HepG2 (cell line): ENCODE results near the gene DNAJA1. TPM values are rescaled to one million over a fixed set of nuclear protein-coding genes. Genes with fewer than 3 reads are reported as not detected.

Source experiments
- BRD4 ChIP-seq: sonication (generic); formaldehyde crosslinking; IDR thresholded peaks from 2 replicates; pipeline ENCODE4 v1.4.0; 2020; ENCODE audit warnings: missing genetic modification reagents
- CREM ChIP-seq, 2 experiments: sonication (generic) in 1 of 2; formaldehyde crosslinking in 1 of 2; IDR thresholded peaks; 2 replicates each; pipeline versions ENCODE4 v1.4.0 to v1.6.1; 2016 to 2020; ENCODE audit warnings: antibody characterized with exemption in 1 of 2, mild to moderate bottlenecking in 1 of 2, missing genetic modification reagents in 1 of 2
- FOXA1 ChIP-seq, 2 experiments: fragments of 450-650 bp in 1 of 2; sonication (generic) in 1 of 2; formaldehyde crosslinking in 1 of 2; IDR thresholded peaks; 2 replicates each; pipeline versions ENCODE4 v1.4.0 to v1.6.1; 2016 to 2020; ENCODE audit warnings: missing genetic modification reagents in 1 of 2
- GABPA ChIP-seq, 2 experiments: IDR thresholded peaks; 2 replicates each; pipeline ENCODE4 v1.6.1; 2011 to 2016; ENCODE audit warnings: low read depth in 2 of 2, low read length in 1 of 2, missing biosample characterization in 1 of 2, missing genetic modification characterization in 1 of 2
- GFI1 ChIP-seq: sonication (generic); formaldehyde crosslinking; IDR thresholded peaks from 2 replicates; pipeline ENCODE4 v1.5.0; 2020; ENCODE audit warnings: missing genetic modification reagents, mild to moderate bottlenecking, borderline replicate concordance
- HOXD1 ChIP-seq: sonication (generic); formaldehyde crosslinking; IDR thresholded peaks from 2 replicates; pipeline ENCODE4 v1.5.0; 2020; ENCODE audit warnings: missing genetic modification reagents
- ISL2 ChIP-seq: sonication (generic); formaldehyde crosslinking; IDR thresholded peaks from 2 replicates; pipeline ENCODE4 v1.5.0; 2020; ENCODE audit warnings: missing genetic modification reagents
- KLF16 ChIP-seq, 2 experiments: sonication (generic) in 1 of 2; formaldehyde crosslinking in 1 of 2; IDR thresholded peaks; 2 replicates each; pipeline versions ENCODE4 v1.6.1 to v1.8.0; 2016 to 2023; ENCODE audit warnings: missing genetic modification reagents in 2 of 2, missing compliant biosample characterization in 1 of 2
- KMT2A ChIP-seq: sonication (generic); formaldehyde crosslinking; IDR thresholded peaks from 2 replicates; pipeline ENCODE4 v1.4.0; 2020; ENCODE audit warnings: missing genetic modification reagents
- SYNCRIP ChIP-seq: fragments of 200-400 bp; formaldehyde crosslinking; IDR thresholded peaks from 2 replicates; pipeline ENCODE4 v1.6.1; 2018; ENCODE audit warnings: mild to moderate bottlenecking, low read depth, low read length; ENCODE audit not compliant: insufficient read depth
- YEATS2 ChIP-seq: sonication (generic); formaldehyde crosslinking; IDR thresholded peaks from 2 replicates; pipeline ENCODE4 v1.4.0; 2020; ENCODE audit warnings: missing genetic modification reagents, borderline replicate concordance
- ZKSCAN8 ChIP-seq: IDR thresholded peaks from 2 replicates; pipeline ENCODE4 v1.6.1; 2016; ENCODE audit warnings: borderline replicate concordance, missing genetic modification reagents, missing compliant biosample characterization
- ZNF253 ChIP-seq: sonication (generic); formaldehyde crosslinking; IDR thresholded peaks from 2 replicates; pipeline ENCODE4 v1.8.0; 2022; ENCODE audit warnings: mild to moderate bottlenecking, missing genetic modification reagents, borderline replicate concordance
- ZNF30 ChIP-seq: sonication (generic); formaldehyde crosslinking; IDR thresholded peaks from 2 replicates; pipeline ENCODE4 v1.5.0; 2020; ENCODE audit warnings: mild to moderate bottlenecking, missing genetic modification reagents
- ZNF615 ChIP-seq: sonication (generic); formaldehyde crosslinking; IDR thresholded peaks from 2 replicates; pipeline ENCODE4 v1.5.0; 2020; ENCODE audit warnings: mild to moderate bottlenecking, missing genetic modification reagents, borderline replicate concordance
- ZNF777 ChIP-seq: sonication (generic); formaldehyde crosslinking; IDR thresholded peaks from 2 replicates; pipeline ENCODE4 v1.4.0; 2020; ENCODE audit warnings: missing genetic modification reagents
- polyA plus RNA-seq, 8 experiments: library from polyadenylated mRNA; depleted of rRNA in 3 of 8; stranded (reverse) in 7 of 8; unstranded in 1 of 8; fragments of >200 nt; fragmentation: Illumina TruSeq in 4 of 8; extraction: Trizol in 4 of 8; gene quantifications; 2 replicates each; pipeline versions ENCODE4 v1.2.1 to v1.2.3, GENCODE V29; 2011 to 2016; ENCODE audit warnings: low read depth in 4 of 8, missing spikeins in 1 of 8, mixed read lengths in 1 of 8; ENCODE audit not compliant: insufficient read depth in 1 of 8
- total RNA-seq, 5 experiments: library from RNA; depleted of rRNA; stranded (reverse); fragments of >200 nt; fragmentation: Illumina TruSeq; extraction: Trizol; gene quantifications; 2 replicates each; pipeline ENCODE4 v1.2.3, GENCODE V29; 2016; ENCODE audit warnings: low read depth in 1 of 5
- TF ChIP-seq, protein P1 (sequence below): sonication (generic); formaldehyde crosslinking; IDR thresholded peaks from 2 replicates; pipeline ENCODE4 v1.8.1; 2023; ENCODE audit warnings: missing genetic modification reagents, mild to moderate bottlenecking, borderline replicate concordance
- TF ChIP-seq, protein P2 (sequence below): sonication (generic); formaldehyde crosslinking; IDR thresholded peaks from 2 replicates; pipeline ENCODE4 v1.4.0; 2020; ENCODE audit warnings: mild to moderate bottlenecking, missing genetic modification reagents
- TF ChIP-seq, protein P3 (sequence below): sonication (generic); formaldehyde crosslinking; IDR thresholded peaks from 2 replicates; pipeline ENCODE4 v1.5.0; 2020; ENCODE audit warnings: missing genetic modification reagents
- TF ChIP-seq, protein P4 (sequence below): IDR thresholded peaks from 2 replicates; pipeline ENCODE4 v1.6.1; 2016; ENCODE audit warnings: low read depth, missing genetic modification reagents, missing compliant biosample characterization

The DNAJA1 gene
- total and polyA plus RNA-seq, 2 of the 13 experiments (the other 11 are each of a cell fraction or from before 2014, with no cell fraction given), result 95.9 to 306 TPM

DNA sequence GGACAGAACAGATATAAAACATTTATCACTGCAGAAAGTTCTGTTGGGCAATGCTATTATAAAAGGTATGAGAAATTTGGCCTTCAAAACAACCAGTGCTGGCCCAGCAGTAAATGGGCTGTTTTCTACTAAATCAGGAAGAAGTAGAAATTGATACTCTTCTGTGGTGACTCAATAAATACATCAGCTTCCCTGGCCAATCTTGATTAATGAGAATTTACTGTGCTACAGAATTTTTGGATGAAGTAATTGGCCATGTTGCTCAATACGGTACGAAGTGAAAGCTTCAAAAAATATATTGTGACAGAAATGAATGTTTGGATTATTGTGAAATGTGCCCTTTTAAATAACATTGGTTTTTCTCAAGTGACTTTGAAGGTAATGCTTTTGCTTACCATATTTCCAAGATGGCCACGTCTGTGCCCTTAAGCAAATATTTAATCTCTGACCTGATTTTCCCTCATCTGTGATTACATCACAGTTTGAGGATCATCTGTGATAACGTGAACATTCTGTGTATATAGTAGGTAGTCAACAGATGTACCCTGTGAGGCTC lies 4.2 kb downstream of the DNAJA1 start (continued):
- TF ChIP-seq, protein P1, sequence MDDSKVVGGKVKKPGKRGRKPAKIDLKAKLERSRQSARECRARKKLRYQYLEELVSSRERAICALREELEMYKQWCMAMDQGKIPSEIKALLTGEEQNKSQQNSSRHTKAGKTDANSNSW (CRISPR knock-in tag), result no peak
- no peak for TF ChIP-seq FOXA1 (IDR thresholded peaks at IDR 0.05)
- peak; percentile 58 for TF ChIP-seq FOXA1 (CRISPR knock-in tag; IDR thresholded peaks at IDR 0.05)
- TF ChIP-seq, protein P2, sequence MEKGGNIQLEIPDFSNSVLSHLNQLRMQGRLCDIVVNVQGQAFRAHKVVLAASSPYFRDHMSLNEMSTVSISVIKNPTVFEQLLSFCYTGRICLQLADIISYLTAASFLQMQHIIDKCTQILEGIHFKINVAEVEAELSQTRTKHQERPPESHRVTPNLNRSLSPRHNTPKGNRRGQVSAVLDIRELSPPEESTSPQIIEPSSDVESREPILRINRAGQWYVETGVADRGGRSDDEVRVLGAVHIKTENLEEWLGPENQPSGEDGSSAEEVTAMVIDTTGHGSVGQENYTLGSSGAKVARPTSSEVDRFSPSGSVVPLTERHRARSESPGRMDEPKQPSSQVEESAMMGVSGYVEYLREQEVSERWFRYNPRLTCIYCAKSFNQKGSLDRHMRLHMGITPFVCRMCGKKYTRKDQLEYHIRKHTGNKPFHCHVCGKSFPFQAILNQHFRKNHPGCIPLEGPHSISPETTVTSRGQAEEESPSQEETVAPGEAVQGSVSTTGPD (CRISPR knock-in tag), result no peak
- TF ChIP-seq SYNCRIP, result no peak
- TF ChIP-seq, protein P3, sequence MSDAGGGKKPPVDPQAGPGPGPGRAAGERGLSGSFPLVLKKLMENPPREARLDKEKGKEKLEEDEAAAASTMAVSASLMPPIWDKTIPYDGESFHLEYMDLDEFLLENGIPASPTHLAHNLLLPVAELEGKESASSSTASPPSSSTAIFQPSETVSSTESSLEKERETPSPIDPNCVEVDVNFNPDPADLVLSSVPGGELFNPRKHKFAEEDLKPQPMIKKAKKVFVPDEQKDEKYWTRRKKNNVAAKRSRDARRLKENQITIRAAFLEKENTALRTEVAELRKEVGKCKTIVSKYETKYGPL (CRISPR knock-in tag), result 0 out of 2 replicates have a peak, but pooled peaks have one; percentile 13
- TF ChIP-seq, protein P4, sequence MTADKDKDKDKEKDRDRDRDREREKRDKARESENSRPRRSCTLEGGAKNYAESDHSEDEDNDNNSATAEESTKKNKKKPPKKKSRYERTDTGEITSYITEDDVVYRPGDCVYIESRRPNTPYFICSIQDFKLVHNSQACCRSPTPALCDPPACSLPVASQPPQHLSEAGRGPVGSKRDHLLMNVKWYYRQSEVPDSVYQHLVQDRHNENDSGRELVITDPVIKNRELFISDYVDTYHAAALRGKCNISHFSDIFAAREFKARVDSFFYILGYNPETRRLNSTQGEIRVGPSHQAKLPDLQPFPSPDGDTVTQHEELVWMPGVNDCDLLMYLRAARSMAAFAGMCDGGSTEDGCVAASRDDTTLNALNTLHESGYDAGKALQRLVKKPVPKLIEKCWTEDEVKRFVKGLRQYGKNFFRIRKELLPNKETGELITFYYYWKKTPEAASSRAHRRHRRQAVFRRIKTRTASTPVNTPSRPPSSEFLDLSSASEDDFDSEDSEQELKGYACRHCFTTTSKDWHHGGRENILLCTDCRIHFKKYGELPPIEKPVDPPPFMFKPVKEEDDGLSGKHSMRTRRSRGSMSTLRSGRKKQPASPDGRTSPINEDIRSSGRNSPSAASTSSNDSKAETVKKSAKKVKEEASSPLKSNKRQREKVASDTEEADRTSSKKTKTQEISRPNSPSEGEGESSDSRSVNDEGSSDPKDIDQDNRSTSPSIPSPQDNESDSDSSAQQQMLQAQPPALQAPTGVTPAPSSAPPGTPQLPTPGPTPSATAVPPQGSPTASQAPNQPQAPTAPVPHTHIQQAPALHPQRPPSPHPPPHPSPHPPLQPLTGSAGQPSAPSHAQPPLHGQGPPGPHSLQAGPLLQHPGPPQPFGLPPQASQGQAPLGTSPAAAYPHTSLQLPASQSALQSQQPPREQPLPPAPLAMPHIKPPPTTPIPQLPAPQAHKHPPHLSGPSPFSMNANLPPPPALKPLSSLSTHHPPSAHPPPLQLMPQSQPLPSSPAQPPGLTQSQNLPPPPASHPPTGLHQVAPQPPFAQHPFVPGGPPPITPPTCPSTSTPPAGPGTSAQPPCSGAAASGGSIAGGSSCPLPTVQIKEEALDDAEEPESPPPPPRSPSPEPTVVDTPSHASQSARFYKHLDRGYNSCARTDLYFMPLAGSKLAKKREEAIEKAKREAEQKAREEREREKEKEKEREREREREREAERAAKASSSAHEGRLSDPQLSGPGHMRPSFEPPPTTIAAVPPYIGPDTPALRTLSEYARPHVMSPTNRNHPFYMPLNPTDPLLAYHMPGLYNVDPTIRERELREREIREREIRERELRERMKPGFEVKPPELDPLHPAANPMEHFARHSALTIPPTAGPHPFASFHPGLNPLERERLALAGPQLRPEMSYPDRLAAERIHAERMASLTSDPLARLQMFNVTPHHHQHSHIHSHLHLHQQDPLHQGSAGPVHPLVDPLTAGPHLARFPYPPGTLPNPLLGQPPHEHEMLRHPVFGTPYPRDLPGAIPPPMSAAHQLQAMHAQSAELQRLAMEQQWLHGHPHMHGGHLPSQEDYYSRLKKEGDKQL (CRISPR knock-in tag), result no peak
- peak in 1 of 2 experiments; percentile 42; a peak in 1 of 4 replicates for TF ChIP-seq KLF16 (CRISPR knock-in tag; IDR thresholded peaks at IDR 0.05)
- peak; percentile 49; the same call in 1 of the 2 replicates for TF ChIP-seq CREM (IDR thresholded peaks at IDR 0.05)
- TF ChIP-seq CREM (CRISPR knock-in tag; IDR thresholded peaks at IDR 0.05), result no peak
- no peak for TF ChIP-seq ZNF253 (CRISPR knock-in tag)
- TF ChIP-seq ZNF777 (CRISPR knock-in tag), result no peak
- TF ChIP-seq ISL2 (CRISPR knock-in tag), result peak; percentile 54
- TF ChIP-seq ZNF30 (CRISPR knock-in tag), result no peak
- peak; percentile 55; the same call in 1 of the 2 replicates for TF ChIP-seq GFI1 (CRISPR knock-in tag)
- TF ChIP-seq YEATS2 (CRISPR knock-in tag), result no peak
- no peak for TF ChIP-seq GABPA (IDR thresholded peaks at IDR 0.05; ENCODE audit: low read depth, low read length)
- TF ChIP-seq GABPA (CRISPR knock-in tag; IDR thresholded peaks at IDR 0.05; ENCODE audit: low read depth), result peak; percentile 29; the same call in 1 of the 2 replicates
- TF ChIP-seq ZNF615 (CRISPR knock-in tag), result no peak
- TF ChIP-seq BRD4 (CRISPR knock-in tag), result no peak
- peak; percentile 82; the same call in 1 of the 2 replicates for TF ChIP-seq ZKSCAN8 (CRISPR knock-in tag)
- peak; percentile 40; the same call in 1 of the 2 replicates for TF ChIP-seq KMT2A
- TF ChIP-seq HOXD1 (CRISPR knock-in tag), result no peak
